ENCODE data around the gene TTC39A.

- TF ChIP-seq CTCF (IDR thresholded peaks at IDR 0.05; ENCODE audit: insufficient read depth, low read length, poor library complexity, severe bottlenecking) = no peak
- TF ChIP-seq EZH2phosphoT487 (conservative IDR thresholded peaks at IDR 0.05; ENCODE audit: low read length) = no peak
Measured at GRCh38 chr1:51347398-51348146, 17.2 kb upstream of the TTC39A start.
